PC-3 (cell line): ENCODE results near the gene FOXQ1.

ENCODE experiments used
- EZH2 ChIP-seq: fragments of 300-600 bp; sonication (generic); IDR thresholded peaks from one replicate; pipeline ENCODE4 v1.6.1; 2017; ENCODE audit warnings: antibody characterized with exemption, mild to moderate bottlenecking, low read length; ENCODE audit not compliant: unreplicated experiment
- TF ChIP-seq, protein P1 (sequence below): fragments of 300-600 bp; sonication (generic); conservative IDR thresholded peaks from 2 replicates; pipeline ENCODE4 v1.5.1; 2017; ENCODE audit warnings: antibody characterized with exemption, low read depth, mild to moderate bottlenecking, low read length

- TF ChIP-seq, protein P1, sequence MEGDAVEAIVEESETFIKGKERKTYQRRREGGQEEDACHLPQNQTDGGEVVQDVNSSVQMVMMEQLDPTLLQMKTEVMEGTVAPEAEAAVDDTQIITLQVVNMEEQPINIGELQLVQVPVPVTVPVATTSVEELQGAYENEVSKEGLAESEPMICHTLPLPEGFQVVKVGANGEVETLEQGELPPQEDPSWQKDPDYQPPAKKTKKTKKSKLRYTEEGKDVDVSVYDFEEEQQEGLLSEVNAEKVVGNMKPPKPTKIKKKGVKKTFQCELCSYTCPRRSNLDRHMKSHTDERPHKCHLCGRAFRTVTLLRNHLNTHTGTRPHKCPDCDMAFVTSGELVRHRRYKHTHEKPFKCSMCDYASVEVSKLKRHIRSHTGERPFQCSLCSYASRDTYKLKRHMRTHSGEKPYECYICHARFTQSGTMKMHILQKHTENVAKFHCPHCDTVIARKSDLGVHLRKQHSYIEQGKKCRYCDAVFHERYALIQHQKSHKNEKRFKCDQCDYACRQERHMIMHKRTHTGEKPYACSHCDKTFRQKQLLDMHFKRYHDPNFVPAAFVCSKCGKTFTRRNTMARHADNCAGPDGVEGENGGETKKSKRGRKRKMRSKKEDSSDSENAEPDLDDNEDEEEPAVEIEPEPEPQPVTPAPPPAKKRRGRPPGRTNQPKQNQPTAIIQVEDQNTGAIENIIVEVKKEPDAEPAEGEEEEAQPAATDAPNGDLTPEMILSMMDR: no peak
- no peak for TF ChIP-seq EZH2
Observed at GRCh38 chr6:1335367-1336037, 23.6 kb downstream of the FOXQ1 start.
